TTC549 (cell line): ENCODE results near the gene ALDH7A1.
"Not testable (repeated sequence)": the region's sequence is repeated elsewhere in the genome, so short reads cannot be mapped to it uniquely, and the experiment has no call there.

Source experiments
- FAIRE-seq: peaks from 2 replicates; lab custom pipeline; 2012; peaks lifted over from hg19 to GRCh38; lab: Jason Lieb, UNC

ALDH7A1 gene

DNA sequence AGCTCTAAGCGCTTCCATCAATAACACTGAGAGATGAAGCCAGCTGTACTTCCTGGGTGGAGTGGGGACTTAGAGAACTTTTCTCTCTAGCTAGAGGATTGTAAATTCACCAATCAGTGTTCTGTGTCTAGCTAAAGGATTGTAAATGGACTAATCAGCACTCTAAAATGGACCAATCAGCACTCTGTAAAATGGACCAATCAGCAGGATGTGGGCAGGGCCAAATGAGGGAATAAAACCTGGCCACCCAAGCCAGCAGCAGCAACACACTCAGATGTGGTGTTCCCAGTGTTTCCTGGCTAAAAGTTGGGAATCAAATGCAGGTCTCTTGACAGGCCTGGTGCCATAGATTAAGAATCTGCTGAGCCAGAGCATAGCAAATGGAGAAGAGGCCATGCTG is 60.5 kb downstream of the ALDH7A1 start:
- FAIRE-seq: no peak

DNA sequence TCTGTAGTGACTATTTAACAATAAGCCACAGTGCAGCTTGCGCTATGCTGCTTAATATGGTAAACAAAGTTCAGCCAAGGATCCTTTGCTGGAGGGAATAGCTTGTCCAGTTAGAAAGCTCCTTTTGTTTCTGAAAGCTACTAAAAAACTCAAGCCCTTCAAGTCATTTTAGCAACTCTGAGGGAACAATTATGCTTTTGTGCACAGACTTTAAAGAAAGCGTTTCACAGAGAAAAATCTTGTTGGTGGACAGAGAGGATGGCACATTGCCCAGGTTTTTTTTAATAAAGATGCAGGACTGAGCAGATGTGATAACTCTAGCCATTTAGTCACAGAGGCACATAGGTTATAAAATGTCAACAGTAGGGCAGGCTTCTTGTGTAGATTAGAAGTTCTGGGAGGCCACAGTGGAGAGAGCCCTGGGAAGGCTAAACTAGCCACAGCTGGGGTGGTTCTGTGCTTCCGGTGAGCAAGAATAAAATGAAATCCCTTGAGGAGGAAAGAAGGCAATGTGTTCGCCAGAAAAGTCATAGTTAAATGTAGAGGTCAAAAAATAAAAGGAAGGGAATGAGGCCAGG is 63.4 kb downstream of the ALDH7A1 start:
- FAIRE-seq: no peak

DNA sequence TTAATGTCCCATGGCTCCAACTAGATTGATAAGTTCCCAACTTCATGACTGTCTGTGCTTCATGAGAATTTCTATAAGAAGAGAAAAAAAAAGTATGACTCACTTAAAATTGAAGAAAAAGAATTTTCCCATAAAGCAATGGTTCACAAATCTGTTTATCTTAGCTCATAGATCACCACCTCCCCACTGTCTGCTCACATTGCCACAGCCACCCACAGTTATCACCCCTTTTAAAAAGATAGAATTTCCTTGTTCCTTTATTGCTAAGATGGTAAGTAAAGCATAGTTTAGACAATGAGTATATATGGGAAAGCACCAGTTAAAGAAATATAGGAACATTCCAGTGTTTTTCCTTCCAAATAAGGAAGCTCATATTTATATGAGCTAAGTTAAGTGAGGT is 67.1 kb downstream of the ALDH7A1 start:
- FAIRE-seq: no peak

DNA sequence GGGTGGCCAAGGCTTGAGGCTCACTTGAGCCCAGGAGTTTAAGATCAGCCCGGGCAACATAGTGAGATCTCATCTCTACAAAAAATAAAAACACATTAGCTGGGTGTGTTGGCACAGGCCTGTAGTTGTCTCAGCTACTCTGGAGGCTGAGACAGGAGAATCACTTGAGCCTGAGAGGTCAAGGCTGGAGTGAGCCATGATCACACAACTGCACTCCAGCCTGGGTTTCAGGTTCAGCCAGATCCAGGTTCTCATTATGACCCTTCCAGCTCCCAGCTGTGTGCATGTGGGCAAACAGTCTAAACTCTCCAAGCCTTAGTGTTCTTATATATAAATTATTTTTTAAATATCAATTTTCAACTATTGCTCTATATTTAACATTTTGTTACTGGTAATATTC is 67.9 kb downstream of the ALDH7A1 start:
- no peak for FAIRE-seq

DNA sequence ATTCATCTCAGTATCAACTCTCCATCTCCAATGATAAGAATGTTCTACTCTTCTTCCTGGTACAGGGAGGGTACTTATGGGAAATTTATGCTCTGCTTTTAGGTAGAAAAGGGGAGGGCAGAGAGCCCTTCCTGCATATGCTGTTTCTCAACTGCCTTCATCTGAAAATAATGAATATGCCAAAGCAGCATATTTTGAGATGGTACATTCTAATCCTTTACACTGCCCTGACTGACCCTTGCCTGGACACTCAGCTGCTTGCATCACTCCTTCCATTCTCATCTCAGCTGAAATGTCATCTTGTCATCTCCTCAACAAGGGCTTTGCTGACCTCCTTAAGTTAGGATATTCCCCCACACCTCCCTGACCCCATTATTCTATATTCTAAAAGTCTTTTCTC is 68.5 kb downstream of the ALDH7A1 start:
- FAIRE-seq: no peak

DNA sequence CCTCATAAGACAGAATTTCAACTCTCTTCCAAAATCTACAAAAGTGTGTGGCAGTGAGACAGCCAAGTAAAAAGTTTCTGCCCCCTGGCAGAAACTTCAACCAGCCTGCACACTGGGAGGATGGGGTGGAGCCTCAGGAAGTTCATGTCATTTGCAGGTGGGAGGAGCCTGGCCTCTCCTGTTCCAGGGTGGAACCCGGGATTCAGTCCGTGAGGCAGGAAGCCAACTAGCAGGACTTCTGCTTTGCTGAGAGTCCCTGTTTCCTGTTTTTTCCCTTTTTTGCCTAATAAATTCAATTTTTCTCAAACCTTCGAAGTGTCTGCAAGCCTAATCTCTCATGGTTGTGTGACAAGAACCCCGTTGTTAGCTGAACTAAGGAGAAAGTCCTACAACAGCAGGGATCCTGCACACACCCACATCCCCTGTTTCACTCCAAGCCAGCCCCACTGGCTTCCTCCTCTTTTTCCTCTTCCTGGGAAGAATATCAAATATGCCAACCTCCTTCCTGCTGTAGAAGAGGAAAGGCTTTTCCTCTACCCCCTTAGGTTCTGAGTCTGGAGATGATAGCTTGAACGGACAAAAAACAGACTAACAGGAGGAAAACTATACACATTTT is 69.3 kb downstream of the ALDH7A1 start:
- no peak for FAIRE-seq

DNA sequence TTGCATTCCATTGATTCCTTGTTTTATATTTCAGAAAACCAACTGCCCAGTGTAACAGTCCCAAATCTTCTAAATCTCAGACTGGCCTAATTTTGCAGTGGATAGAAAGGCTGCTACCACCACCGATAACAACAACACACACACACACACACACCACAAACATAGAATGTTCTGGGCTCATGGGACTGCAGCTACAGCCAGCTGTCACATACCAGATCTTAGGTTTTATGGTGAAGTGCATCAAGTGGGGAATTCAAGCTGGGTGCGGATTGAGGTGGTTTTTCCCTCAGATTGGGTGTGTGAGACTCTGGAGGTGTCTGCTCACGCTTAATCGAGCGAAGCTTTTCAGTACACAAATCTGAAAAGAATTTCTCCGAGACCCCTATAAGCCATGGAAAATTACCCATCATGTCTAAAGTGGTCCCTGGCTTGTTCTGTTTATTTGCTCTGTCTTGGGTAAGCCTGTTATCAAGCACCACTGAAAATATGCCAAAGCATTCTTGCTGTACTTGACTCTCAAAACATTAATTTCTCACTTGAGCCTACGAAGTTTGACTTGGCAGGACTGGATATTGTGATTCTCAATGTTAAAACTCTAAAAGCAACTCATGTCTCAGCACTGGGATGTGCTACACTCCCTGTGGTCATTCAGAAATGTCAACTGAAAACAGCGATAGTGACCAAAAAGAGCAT is 71.1 kb downstream of the ALDH7A1 start:
- no peak for FAIRE-seq

DNA sequence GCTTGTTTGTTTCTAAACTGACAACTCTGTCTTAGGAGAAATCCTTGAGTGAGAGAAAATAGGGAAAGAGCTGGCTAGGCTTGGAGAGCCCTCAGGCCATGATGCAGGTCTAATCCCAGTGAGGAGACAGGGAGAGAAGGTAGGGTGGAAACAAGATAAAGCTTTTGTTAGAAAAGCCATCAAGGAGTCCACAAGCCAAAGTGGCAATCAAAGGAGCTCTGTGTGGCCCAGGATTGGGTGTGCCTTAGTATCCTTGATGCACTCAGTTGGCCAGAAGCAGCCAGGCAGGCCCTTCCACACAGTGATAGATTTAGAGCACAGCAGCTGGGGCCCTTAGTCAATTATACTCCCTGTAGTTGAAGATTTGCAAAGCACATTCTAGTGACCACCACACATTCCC is 73.9 kb downstream of the ALDH7A1 start:
- no peak for FAIRE-seq

DNA sequence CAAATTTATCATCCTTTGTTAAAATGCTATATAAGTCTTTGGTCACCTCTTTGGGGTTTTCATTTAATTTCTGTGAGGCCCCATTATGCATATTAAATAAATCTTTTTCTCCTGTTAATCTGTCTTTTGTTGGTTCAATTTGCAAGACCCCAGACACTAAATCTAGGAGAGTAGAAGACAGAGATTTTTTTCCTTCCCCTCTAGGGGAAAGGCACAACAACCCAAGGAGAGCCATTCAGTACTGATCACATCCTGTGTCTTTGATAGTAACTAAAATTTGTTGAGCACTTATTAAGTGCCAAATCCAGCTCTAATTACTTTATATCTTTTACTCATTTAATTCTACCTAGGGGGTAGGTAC is 74.4 kb downstream of the ALDH7A1 start:
- no peak for FAIRE-seq

DNA sequence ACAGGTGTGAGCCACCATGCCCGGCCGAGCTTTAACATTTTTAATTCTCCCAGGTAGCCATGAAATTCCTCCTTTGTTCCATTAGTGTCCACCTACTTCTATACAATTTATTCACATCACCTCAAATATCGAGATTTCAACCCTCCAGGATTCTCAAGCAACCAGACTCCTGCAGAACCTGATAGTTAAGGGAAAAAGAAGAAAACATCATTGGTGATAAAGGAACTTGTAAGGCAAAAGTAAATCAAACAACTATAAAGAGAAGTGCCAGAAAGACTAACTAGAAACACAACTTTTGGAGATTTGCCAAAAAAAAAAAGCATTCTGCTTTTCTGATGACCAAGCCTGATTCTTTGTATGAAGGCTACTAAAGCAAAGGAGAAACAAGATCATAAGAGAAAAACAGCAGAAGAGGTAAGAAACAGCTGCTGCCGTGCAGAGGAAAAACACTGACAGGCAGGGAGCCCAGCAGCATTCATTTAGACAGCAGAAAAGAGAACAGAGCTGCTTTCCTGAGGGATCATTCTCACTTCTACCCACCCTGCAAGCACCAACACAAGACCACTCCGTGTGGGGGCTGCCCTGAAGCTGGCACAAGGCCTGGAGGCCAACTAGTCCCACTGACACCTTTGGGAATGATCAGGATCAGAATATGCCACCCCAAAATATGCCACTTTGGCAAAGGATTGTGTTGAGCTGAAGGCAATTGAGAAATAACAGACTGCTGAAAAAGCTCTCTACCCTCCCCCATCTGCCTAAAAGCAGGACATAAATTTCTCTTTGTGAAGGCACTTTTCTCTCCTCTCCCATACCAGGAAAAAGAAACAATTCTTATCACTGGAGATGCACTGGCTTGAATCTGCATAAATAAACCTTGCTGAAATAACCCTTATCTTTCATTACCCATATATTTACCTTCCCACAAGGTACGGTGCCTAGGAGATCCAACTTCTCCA is 75.1 kb downstream of the ALDH7A1 start:
- FAIRE-seq: no peak

DNA sequence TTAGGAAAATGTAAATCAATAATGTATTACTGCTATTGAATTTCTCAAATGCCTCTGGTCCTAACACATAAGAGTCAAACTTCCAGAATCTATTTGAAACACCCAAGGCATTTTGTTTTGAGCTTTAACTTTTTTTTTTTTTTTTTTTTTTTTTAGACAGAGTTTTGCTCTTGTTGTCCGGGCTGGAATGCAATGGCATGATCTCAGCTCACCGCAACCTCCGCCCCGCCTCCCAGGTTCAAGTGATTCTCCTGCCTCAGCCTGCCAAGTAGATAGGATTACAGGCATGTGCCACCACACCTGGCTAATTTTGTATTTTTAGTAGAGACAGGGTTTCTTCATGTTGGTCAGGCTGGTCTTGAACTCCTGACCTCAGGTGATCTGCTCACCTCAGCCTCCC is 75.8 kb downstream of the ALDH7A1 start:
- not testable (repeated sequence) for FAIRE-seq

DNA sequence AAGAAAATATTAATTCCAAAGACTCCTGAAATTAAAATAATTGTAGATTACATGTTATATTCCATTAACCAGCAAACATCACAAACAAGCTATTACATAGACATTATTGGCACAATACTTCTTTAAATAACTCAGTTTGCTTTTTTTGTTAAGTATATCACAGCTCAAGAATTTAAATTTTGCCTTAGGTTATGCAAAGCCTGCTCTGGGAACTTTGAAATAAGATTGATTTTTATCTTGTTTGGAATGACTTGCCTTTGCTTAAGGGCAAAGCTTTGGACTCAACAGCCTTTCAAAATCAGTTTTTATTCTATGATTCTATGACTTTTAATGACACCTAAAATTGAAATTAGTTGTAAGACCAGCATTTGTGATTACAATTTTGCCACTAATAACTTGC is 78.2 kb downstream of the ALDH7A1 start:
- FAIRE-seq: no peak

DNA sequence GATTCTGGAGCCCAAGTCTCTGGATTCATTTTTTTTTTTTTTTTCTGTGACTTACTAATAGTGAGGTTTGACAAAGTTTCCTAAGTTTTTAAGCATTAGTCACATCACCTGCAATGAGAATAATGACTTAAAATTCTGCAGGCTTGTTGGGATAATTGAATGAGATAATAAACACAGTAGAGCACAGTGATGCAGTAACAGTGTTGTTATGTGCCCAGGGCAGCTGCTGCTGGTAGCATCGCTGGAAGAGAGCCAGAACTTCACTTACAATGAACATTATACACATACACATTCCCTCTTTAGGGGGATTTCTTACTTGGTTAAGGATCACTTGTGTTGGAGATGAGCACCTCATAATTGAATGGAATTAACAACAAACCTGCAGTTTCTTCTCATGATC is 78.9 kb downstream of the ALDH7A1 start:
- FAIRE-seq: no peak

DNA sequence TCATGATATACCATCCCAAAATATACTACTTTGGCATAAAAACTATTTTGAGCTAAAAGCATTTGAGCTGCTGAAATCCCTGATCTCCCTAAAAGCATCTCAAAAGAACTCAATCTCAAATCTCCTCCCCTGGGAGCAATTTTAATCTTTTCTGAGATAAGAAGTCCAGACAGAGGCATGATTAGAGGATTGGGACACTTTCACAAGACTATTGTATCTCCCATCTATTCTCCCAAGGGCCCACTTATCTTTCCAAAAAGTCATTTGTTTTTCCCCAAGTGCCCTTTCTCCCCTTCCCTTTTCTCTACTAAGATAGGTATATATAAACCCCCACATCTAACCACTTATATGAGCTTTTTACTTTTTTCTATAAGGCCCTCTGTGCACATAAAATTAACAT is 79.7 kb downstream of the ALDH7A1 start:
- no peak for FAIRE-seq

DNA sequence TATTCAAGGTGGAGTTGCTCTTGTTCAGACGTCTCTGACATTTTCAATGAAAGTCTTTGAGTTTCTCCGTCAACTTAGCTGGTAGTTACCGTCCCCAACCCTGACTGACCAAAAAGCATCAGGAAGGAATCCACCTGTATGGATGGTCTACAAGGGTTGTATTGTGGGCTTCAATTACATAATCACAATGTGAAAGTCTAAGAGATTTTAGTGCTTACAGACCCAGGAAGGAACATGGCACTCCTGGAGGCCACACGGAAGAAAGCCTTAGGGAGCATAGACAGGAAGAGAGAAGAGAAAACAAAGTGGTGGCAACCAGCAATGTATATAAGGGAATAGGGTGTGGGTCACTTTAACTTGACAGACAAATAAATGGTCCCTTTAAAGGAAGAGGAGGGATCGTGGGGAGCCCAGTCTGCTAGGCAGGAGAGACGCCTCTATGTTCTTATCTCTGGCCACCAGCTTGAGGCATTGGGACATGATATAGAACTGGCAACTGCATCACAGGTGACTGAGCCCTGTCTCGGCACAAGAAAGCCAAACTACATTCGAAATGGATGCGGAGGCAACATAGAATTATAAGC is 80.4 kb downstream of the ALDH7A1 start:
- FAIRE-seq: no peak

DNA sequence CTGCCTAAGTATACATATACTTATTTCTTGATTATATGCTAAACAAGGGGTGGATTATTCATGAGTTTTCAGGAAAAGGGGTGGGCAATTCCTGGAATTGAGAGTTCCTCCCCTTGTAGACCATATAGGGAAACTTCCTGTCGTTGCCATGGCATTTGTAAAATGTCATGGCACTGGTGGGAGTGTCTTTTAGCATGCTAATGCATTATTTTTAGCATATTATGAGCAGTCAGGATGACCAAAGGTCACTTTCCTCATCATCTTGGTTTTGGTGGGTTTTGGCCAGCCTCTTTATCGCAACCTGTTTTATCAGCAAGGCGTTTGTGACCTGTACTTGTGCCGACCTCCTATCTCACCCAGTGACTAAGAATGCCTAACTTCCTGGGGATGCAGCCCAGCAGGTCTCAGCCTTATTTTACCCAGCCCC is 80.9 kb downstream of the ALDH7A1 start:
- FAIRE-seq: no peak

DNA sequence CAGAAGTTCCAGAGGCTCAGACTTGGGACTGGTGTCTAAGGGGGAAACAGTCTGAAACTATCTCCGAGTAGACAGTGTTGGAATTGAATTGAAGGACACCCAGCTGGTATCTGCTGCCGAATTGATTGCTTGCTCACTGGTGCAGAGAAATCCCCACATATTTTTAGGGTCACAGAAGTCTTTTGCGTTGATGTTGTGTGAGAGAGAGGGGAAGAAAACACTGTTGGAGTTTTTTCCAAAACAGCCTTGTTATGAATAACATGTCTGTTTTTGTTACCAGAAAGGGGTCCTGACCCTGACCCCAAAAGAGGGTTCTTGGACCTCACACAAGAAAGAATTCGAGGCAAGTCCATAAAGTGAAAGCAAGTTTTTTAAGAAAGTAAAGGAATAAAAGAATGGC is 81.3 kb downstream of the ALDH7A1 start:
- no peak for FAIRE-seq

DNA sequence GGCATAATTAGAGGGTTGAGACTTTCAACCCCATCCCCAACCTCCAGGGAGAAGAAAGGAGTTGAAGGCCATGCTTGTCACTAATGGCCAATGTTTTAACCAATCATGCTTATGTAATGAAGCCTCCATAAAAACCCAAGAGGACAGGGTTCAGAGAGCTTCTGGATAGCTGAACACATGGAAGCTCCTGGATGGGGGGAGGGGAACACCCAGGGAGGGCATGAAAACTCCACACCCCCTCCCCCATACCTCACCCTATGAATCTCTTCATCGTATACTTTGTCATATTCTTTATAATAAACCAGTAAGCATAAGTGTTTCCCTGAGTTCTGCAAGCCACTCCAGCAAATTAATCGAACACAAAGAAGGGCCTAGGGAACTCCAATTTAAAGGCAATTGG is 81.7 kb downstream of the ALDH7A1 start:
- no peak for FAIRE-seq

DNA sequence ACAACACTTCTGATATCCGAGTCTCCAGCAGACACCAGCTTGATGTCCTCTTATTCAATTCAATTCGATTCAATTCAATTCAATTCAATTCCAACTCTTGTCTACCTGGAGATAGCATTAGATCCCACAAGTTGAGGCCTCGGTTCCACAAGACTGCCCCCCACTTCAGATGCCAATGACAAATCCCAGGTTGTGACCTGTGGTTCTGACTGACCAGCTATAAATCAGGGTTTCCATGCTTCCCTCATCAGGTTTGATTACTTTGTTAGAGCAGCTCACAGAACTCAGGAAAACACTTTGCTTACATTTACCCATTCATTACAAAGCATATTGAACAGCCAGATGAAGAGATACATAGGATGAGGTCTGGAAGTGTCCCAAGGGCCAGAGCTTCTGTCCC is 82.6 kb downstream of the ALDH7A1 start:
- no peak for FAIRE-seq

DNA sequence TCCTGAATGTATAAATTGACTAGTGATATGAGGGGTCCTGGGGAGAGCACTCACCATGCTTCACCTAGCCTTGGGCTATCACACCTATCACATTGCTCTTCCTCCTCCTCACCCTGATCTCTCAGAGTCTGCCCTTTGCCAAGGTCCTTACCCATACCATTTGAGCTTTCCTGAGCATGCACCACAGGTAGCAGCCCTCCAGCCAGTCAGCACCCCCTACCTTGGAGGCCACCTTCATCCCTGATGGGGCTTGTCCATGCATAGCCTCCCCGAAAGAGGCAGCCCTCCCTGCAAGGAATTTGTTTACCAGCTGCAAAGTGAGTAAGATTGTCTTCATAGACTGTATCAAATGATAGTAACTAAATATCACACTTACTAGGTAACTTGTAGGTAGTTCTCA is 83.1 kb downstream of the ALDH7A1 start:
- no peak for FAIRE-seq

DNA sequence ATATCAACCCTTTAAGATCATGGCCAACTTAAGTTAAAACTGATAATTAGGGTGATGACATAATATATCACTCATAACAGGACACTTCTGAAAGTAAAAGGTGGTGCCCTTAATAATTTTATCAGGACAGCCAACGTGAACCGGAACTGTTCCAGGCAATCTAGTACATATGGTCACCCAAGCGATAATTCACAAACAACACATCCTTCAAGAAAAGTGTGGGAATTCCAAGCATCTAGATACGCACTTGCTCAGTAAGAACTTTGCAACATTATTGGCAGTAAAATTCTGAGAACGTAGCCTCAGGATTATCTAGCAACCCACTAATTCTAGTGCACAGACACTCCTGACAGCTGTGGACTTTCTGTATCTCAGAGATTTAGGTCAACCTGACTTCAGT is 85.7 kb downstream of the ALDH7A1 start:
- no peak for FAIRE-seq

DNA sequence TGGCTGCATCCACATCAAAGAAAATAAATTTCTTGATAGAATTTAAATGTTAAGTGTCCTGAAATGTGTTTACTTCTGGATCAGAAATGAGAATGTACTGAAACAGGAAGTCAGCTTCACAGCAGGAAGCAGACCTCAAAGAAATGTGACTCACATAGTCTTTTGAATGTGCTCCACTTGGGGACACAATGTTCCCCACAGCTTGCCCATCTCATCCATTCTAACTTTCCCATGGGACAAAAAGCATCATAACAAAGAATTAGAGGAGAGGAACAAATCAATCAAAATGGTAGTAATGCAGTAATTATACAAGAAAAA is 86.1 kb downstream of the ALDH7A1 start:
- FAIRE-seq: no peak
